ENCODE measurements around the gene TGFB2. TPM values are rescaled to one million over a fixed set of nuclear protein-coding genes. Genes with fewer than 3 reads are reported as not detected.
"Not testable (repeated sequence)": the region's sequence is repeated elsewhere in the genome, so short reads cannot be mapped to it uniquely, and the experiment has no call there.

Gene TGFB2
- total and polyA plus RNA-seq, 2 donors (not counting 1 experiment from before 2014, with no cell fraction given): 0.55 to 0.76 TPM

GRCh38 chr1:218317061-218317460, 28.1 kb upstream of the TGFB2 start:
- intact Hi-C loops (cut with micrococcal nuclease): no loop called here
- DNase-seq (no peak), ATAC-seq (ENCODE audit: low read depth) (no peak)
- no peak overlapping the region for H3K27ac ChIP-seq (ENCODE audit: low read length in 2 of 2)
- no peaks in the 10 kb centered on the region for H4K20me1 ChIP-seq (ENCODE audit: control insufficient read depth, insufficient read depth, low read length, poor library complexity, severe bottlenecking)
- no peak overlapping the region for H3K4me3 Mint-ChIP-seq
- no peaks in the 10 kb centered on the region for H3K79me2 ChIP-seq (ENCODE audit: control insufficient read depth, insufficient read depth, low read length)
- H3K36me3 ChIP-seq (replicated peaks in 1 of 2; ENCODE audit: control extremely low read depth in 1 of 2, control insufficient read depth in 1 of 2, extremely low read depth in 1 of 2, insufficient read depth in 2 of 2, low read length in 1 of 2): peaks cover 2% of the 10 kb centered on the region in 2 experiments
- no peaks in the 10 kb centered on the region for H3K27me3 ChIP-seq (replicated peaks in 1 of 4; ENCODE audit: control extremely low read depth in 1 of 4, control insufficient read depth in 3 of 4, insufficient read depth in 4 of 4, low read length in 3 of 4)
- CTCF ChIA-PET: interaction anchor here (1.1 kb wide), 1 partner anchor 57 kb away, joined by 3 read pairs; no protein-coding TSS in a partner anchor
- no peaks in the 10 kb centered on the region for H3K4me1 Mint-ChIP-seq
- H3K27ac Mint-ChIP-seq: no peak overlapping the region
- H3K4me3 ChIP-seq (ENCODE audit: control extremely low read depth in 1 of 5, extremely low read depth in 1 of 5, insufficient read depth in 1 of 5, low read depth in 2 of 5, low read length in 4 of 5): no peak overlapping the region
- TF ChIP-seq EZH2 (IDR thresholded peaks at IDR 0.05; ENCODE audit: borderline replicate concordance, insufficient read depth, low read depth, low read length, poor library complexity, severe bottlenecking) (no peak), CTCF (IDR thresholded peaks at IDR 0.05) (no peak)
- H3K4me2 ChIP-seq (replicated peaks; ENCODE audit: low read depth, low read length, poor library complexity, severe bottlenecking): no peak overlapping the region
- H3K4me1 ChIP-seq (ENCODE audit: control insufficient read depth in 2 of 2, insufficient read depth in 2 of 2, low read length in 2 of 2): no peaks in the 10 kb centered on the region
- POLR2A ChIA-PET: no interaction called here
- no peaks in the 10 kb centered on the region for H3K9me3 ChIP-seq (ENCODE audit: control extremely low read depth in 1 of 3, control insufficient read depth in 2 of 3, insufficient read depth in 1 of 3, low read length in 2 of 3)
- no peak overlapping the region for H2AFZ ChIP-seq (ENCODE audit: insufficient read depth, low read depth, low read length, poor library complexity, severe bottlenecking)
- WGBS (ENCODE audit: insufficient coverage): no CpG with 5 or more reads among the region's 5 CpGs
- H3K27me3 Mint-ChIP-seq: no peaks in the 10 kb centered on the region
- no peaks in the 10 kb centered on the region for H3K9me3 Mint-ChIP-seq (ENCODE audit: insufficient read depth)
- H3K9ac ChIP-seq (ENCODE audit: low read length): no peak overlapping the region

GRCh38 chr1:218320182-218320581, 25.0 kb upstream of the TGFB2 start:
- CTCF ChIA-PET; intact Hi-C loops (cut with micrococcal nuclease); H3K4me1 Mint-ChIP-seq; H3K4me3 ChIP-seq (ENCODE audit: control extremely low read depth in 1 of 5, extremely low read depth in 1 of 5, insufficient read depth in 1 of 5, low read depth in 2 of 5, low read length in 4 of 5); ATAC-seq (ENCODE audit: low read depth); H3K27me3 ChIP-seq (replicated peaks in 1 of 4; ENCODE audit: control extremely low read depth in 1 of 4, control insufficient read depth in 3 of 4, insufficient read depth in 4 of 4, low read length in 3 of 4); H3K27me3 Mint-ChIP-seq; H3K4me3 Mint-ChIP-seq; H3K4me2 ChIP-seq (replicated peaks; ENCODE audit: low read depth, low read length, poor library complexity, severe bottlenecking); H3K27ac ChIP-seq (ENCODE audit: low read length in 2 of 2); H4K20me1 ChIP-seq (ENCODE audit: control insufficient read depth, insufficient read depth, low read length, poor library complexity, severe bottlenecking); H3K9ac ChIP-seq (ENCODE audit: low read length); H3K9me3 Mint-ChIP-seq (ENCODE audit: insufficient read depth); H3K4me1 ChIP-seq (ENCODE audit: control insufficient read depth in 2 of 2, insufficient read depth in 2 of 2, low read length in 2 of 2); H3K27ac Mint-ChIP-seq; H2AFZ ChIP-seq (ENCODE audit: insufficient read depth, low read depth, low read length, poor library complexity, severe bottlenecking); H3K79me2 ChIP-seq (ENCODE audit: control insufficient read depth, insufficient read depth, low read length); DNase-seq; H3K9me3 ChIP-seq (ENCODE audit: control extremely low read depth in 1 of 3, control insufficient read depth in 2 of 3, insufficient read depth in 1 of 3, low read length in 2 of 3); POLR2A ChIA-PET: not testable (repeated sequence)
- H3K36me3 ChIP-seq (replicated peaks in 1 of 2; ENCODE audit: control extremely low read depth in 1 of 2, control insufficient read depth in 1 of 2, extremely low read depth in 1 of 2, insufficient read depth in 2 of 2, low read length in 1 of 2): peaks cover 2 to 19% of the 10 kb centered on the region in 2 experiments
- no CpG with 5 or more reads among the region's 3 CpGs for WGBS (ENCODE audit: insufficient coverage)
